ENCODE data around the gene AFDN. TPM values are rescaled to one million over a fixed set of nuclear protein-coding genes. Genes with fewer than 3 reads are reported as not detected.

The AFDN gene
- total RNA-seq, 1 donor from 2014 or later = 102 TPM

DNA sequence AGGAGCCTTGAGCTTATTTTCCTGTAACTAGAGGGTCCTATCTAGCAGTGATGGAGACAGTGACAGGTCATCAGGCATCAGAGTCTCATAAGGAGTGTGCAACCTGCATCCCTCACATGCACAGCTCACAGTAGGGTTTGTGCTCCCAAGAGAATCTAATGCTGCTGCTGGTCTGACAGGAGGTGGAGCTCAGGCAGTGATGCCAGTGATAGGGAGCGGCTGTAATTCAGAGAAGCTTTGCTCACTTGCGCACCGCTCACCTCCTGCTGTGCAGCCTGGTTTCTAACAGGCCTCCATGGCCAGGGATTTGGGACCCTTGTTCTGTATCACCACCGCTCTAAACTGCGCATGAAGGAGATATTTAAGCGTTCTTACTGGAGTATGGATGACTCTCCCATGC is 176.1 kb downstream of the AFDN start:
- Histone ChIP-seq H3K79me2 (ENCODE audit: insufficient read depth, low read length) (no peaks in the 10 kb centered on the region), H3K4me1 (ENCODE audit: insufficient read depth, low read length) (peaks cover 9% of the 10 kb centered on the region), H3K27ac (ENCODE audit: low read depth, low read length) (no peak overlapping the region), H3K4me2 (ENCODE audit: low read length) (no peak overlapping the region), H3K27me3 (ENCODE audit: insufficient read depth, low read length) (peaks cover 15% of the 10 kb centered on the region), H3K4me3 (ENCODE audit: insufficient read depth, low read depth, low read length) (no peak overlapping the region), H3K36me3 (ENCODE audit: insufficient read depth, low read length) (no peaks in the 10 kb centered on the region), H3K9ac (ENCODE audit: low read length) (no peak overlapping the region), H4K20me1 (ENCODE audit: insufficient read depth, low read length) (no peaks in the 10 kb centered on the region), H2AFZ (ENCODE audit: low read depth, low read length) (no peak overlapping the region), H3K9me3 (ENCODE audit: insufficient read depth, low read depth, low read length) (no peaks in the 10 kb centered on the region)
- no peaks in the 10 kb centered on the region for H3K9me3 Mint-ChIP-seq (ENCODE audit: unreplicated experiment)
- H3K36me3 Mint-ChIP-seq (ENCODE audit: low read depth, unreplicated experiment) = no peaks in the 10 kb centered on the region
- FAIRE-seq (no peak), DNase-seq (ENCODE audit: low read depth) (no peak)
- H3K27me3 Mint-ChIP-seq (ENCODE audit: low read depth, unreplicated experiment) = peaks cover 8% of the 10 kb centered on the region
- peaks cover under 1% of the 10 kb centered on the region for H3K4me1 Mint-ChIP-seq (ENCODE audit: low read depth, unreplicated experiment)
- TF ChIP-seq, protein P1, sequence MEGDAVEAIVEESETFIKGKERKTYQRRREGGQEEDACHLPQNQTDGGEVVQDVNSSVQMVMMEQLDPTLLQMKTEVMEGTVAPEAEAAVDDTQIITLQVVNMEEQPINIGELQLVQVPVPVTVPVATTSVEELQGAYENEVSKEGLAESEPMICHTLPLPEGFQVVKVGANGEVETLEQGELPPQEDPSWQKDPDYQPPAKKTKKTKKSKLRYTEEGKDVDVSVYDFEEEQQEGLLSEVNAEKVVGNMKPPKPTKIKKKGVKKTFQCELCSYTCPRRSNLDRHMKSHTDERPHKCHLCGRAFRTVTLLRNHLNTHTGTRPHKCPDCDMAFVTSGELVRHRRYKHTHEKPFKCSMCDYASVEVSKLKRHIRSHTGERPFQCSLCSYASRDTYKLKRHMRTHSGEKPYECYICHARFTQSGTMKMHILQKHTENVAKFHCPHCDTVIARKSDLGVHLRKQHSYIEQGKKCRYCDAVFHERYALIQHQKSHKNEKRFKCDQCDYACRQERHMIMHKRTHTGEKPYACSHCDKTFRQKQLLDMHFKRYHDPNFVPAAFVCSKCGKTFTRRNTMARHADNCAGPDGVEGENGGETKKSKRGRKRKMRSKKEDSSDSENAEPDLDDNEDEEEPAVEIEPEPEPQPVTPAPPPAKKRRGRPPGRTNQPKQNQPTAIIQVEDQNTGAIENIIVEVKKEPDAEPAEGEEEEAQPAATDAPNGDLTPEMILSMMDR (IDR thresholded peaks at IDR 0.05; ENCODE audit: insufficient read depth, low read depth, low read length) = no peak
- no peak for TF ChIP-seq EZH2 (IDR thresholded peaks at IDR 0.05; ENCODE audit: insufficient read depth, low read length)
- H3K27ac Mint-ChIP-seq (ENCODE audit: unreplicated experiment) = no peak overlapping the region
- H3K4me3 Mint-ChIP-seq (ENCODE audit: unreplicated experiment) = no peak overlapping the region

GRCh38 chr6:168004023-168004422 is 177.3 kb downstream of the AFDN start:
- Histone ChIP-seq H2AFZ (ENCODE audit: low read depth, low read length) (no peak overlapping the region), H3K4me1 (ENCODE audit: insufficient read depth, low read length) (peaks cover 14% of the 10 kb centered on the region), H3K4me2 (ENCODE audit: low read length) (no peak overlapping the region), H3K27ac (ENCODE audit: low read depth, low read length) (no peak overlapping the region), H3K27me3 (ENCODE audit: insufficient read depth, low read length) (peaks cover 8% of the 10 kb centered on the region), H3K4me3 (ENCODE audit: insufficient read depth, low read depth, low read length) (no peak overlapping the region), H3K9me3 (ENCODE audit: insufficient read depth, low read depth, low read length) (no peaks in the 10 kb centered on the region), H4K20me1 (ENCODE audit: insufficient read depth, low read length) (no peaks in the 10 kb centered on the region), H3K36me3 (ENCODE audit: insufficient read depth, low read length) (no peaks in the 10 kb centered on the region), H3K79me2 (ENCODE audit: insufficient read depth, low read length) (no peaks in the 10 kb centered on the region), H3K9ac (ENCODE audit: low read length) (no peak overlapping the region)
- Mint-ChIP-seq H3K27me3 (ENCODE audit: low read depth, unreplicated experiment) (peaks cover 7% of the 10 kb centered on the region), H3K27ac (ENCODE audit: unreplicated experiment) (no peak overlapping the region), H3K36me3 (ENCODE audit: low read depth, unreplicated experiment) (no peaks in the 10 kb centered on the region), H3K4me3 (ENCODE audit: unreplicated experiment) (no peak overlapping the region), H3K4me1 (ENCODE audit: low read depth, unreplicated experiment) (peaks cover 2% of the 10 kb centered on the region), H3K9me3 (ENCODE audit: unreplicated experiment) (peaks cover 4% of the 10 kb centered on the region)
- DNase-seq (ENCODE audit: low read depth) (no peak), FAIRE-seq (no peak)
- no peak for TF ChIP-seq EZH2 (IDR thresholded peaks at IDR 0.05; ENCODE audit: insufficient read depth, low read length)
- TF ChIP-seq, protein P1 (IDR thresholded peaks at IDR 0.05; ENCODE audit: insufficient read depth, low read depth, low read length) = no peak

- H3K79me2 ChIP-seq (ENCODE audit: insufficient read depth, low read length) = no peaks in the 10 kb centered on the region
These were observed 178.2 kb downstream of the AFDN start for GRCh38 chr6:168004945-168005344.

More at GRCh38 chr6:168004945-168005344, 178.2 kb downstream of the AFDN start:
- DNase-seq (ENCODE audit: low read depth) = no peak
- Histone ChIP-seq H2AFZ (ENCODE audit: low read depth, low read length) (no peak overlapping the region), H3K27ac (ENCODE audit: low read depth, low read length) (no peak overlapping the region), H3K4me3 (ENCODE audit: insufficient read depth, low read depth, low read length) (no peak overlapping the region), H3K9me3 (ENCODE audit: insufficient read depth, low read depth, low read length) (no peaks in the 10 kb centered on the region), H3K4me2 (ENCODE audit: low read length) (no peak overlapping the region), H3K36me3 (ENCODE audit: insufficient read depth, low read length) (no peaks in the 10 kb centered on the region), H4K20me1 (ENCODE audit: insufficient read depth, low read length) (no peaks in the 10 kb centered on the region), H3K4me1 (ENCODE audit: insufficient read depth, low read length) (peaks cover 14% of the 10 kb centered on the region), H3K9ac (ENCODE audit: low read length) (no peak overlapping the region), H3K27me3 (ENCODE audit: insufficient read depth, low read length) (peaks cover 7% of the 10 kb centered on the region)
- H3K4me1 Mint-ChIP-seq (ENCODE audit: low read depth, unreplicated experiment) = peaks cover 5% of the 10 kb centered on the region
- H3K4me3 Mint-ChIP-seq (ENCODE audit: unreplicated experiment) = no peak overlapping the region
- peaks cover 11% of the 10 kb centered on the region for H3K9me3 Mint-ChIP-seq (ENCODE audit: unreplicated experiment)
- FAIRE-seq = no peak
- peaks cover 3% of the 10 kb centered on the region for H3K36me3 Mint-ChIP-seq (ENCODE audit: low read depth, unreplicated experiment)
- peaks cover 7% of the 10 kb centered on the region for H3K27me3 Mint-ChIP-seq (ENCODE audit: low read depth, unreplicated experiment)
- no peak overlapping the region for H3K27ac Mint-ChIP-seq (ENCODE audit: unreplicated experiment)
- no peak for TF ChIP-seq EZH2 (IDR thresholded peaks at IDR 0.05; ENCODE audit: insufficient read depth, low read length)
- TF ChIP-seq, protein P1 (IDR thresholded peaks at IDR 0.05; ENCODE audit: insufficient read depth, low read depth, low read length) = no peak

All from astrocyte (in vitro differentiated cells and primary cell).